ENCODE data around the gene SLAMF1.

Gene SLAMF1

GRCh38 chr1:160638540-160638857 is 8.3 kb downstream of the SLAMF1 start:
- no peak for DNase-seq

DNA sequence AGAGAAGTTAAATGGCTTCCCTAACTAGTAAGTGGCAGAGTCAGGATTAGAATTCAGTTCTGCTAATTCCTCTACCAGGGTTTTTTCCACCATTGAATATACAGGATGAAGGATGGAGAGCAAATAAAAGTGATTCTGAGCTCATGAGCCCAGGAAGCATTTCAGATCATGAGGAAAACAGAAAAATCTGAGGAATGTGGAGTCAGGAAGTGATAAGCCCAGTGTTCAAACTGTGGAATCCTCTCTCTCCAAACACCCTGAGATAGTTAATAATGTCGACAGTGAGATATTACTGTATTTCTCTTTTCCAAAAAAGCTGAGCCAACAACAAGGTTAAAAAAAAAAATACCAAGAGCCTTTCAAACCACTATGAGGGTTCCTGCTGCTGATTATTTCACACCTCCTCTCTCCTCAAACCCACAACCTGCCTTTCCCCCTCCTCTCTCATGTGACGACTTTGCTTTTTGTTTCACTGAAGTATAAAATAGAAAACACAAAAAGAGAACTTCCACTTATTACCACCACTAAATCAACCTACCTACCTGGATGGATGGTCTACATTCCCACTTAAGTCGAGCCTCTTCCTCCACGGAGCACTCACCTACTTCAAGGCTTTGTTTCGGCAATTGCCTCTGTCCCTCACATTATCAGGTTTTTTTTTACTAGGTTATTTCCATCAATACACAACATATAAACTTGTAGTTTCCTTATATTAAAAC is 8.9 kb downstream of the SLAMF1 start:
- DNase-seq: no peak

- no peak for DNase-seq
Observed at GRCh38 chr1:160637065-160637464, 9.8 kb downstream of the SLAMF1 start.

GRCh38 chr1:160636547-160636946 is 10.3 kb downstream of the SLAMF1 start:
- DNase-seq: no peak

DNA sequence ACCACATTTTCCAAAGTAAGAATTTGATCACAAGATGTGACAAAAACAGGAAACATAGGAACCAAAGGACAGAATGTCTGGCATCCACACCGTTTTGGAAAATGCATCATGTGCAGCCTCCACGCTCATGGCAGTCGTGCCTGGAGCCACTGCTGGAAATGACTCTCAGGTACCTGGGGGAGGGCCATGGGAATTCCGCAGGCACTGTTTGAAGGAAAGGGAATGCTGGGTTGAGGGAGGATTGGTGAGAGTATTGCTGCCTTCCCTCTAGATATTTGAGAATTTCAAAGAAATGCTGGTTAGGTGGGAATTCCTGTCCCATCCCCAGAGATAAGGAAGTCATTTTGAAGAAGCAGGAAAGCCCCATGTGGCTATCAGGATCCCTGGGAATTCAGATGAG is 10.8 kb downstream of the SLAMF1 start:
- DNase-seq: no peak

DNA sequence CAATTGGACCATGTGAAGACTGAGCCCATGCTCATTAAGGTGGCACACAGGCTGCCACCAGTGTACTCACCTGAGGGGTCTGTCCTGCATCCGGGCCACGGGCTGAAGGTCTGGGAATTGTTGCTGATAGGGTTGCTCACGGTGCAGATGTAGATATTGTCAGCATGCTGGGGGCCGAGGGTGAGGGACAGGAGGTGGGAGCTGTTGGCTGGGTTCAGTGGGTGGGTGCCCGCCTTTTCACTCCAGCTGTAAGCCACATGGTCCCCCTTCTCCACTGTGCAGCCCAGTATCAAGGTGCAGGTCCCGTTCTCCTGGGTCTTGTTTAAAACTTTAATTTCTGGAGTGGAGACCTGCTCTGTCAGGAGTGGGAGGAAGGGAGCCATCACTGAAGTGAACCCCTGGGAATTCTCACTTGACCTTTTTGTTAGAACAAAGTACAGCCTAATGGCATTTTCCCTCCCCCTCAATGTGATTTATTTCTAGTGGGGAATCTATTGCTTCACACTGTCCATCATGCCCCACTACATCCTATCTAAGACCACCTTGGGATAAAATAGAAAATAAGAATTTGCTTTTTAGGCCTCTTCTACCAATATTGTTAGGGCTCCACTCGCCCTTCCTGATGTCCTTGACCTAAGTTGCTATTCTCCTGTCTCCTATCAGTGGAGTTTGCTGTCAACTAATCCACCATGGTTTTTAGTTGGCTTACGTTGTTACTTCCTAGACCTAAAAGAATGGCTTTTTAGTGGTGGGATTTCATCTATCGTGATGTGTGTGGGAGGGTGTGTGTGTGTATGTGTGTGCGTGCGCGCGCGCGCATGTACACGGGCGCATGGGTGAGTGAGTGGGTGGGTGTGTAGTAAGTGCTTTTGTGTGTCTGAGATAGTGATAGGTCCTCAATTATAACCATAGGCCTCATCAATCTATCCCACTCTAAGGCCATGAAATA is 12.0 kb downstream of the SLAMF1 start:
- no peak for DNase-seq

GRCh38 chr1:160633330-160633903 is 13.4 kb downstream of the SLAMF1 start:
- no peak for DNase-seq

DNA sequence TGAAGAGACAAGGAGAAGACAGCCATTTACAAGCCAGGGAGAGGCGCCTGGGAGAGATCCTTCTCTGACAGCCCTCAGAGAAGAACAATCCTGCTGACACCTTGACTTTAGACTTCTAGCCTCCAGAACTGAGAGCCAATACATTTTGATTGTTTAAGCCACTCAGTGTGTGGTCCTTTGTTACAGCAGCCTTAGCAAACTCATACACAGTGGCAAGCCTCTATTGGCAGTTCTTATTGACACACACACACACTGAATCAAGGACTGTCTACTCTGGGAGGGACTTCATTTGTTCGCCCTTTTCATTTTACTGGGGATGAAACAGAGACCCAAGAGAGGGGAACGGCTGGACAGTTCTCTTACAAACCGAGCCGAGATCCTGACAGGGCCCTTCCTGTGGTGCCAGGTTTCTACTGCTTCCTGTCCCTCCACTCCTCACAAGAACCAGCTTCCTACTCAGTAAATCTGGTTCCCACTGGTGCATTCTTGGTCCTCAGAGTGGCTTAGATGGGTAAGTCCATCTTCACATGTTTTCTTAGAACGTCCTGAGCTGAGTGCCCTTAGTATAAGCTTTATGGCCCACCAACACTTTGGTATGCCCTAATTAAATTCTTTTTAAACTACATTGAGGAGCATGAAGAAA is 14.7 kb downstream of the SLAMF1 start:
- no peak for DNase-seq

GRCh38 chr1:160630523-160631451 is 16.1 kb downstream of the SLAMF1 start:
- no peak for DNase-seq

DNA sequence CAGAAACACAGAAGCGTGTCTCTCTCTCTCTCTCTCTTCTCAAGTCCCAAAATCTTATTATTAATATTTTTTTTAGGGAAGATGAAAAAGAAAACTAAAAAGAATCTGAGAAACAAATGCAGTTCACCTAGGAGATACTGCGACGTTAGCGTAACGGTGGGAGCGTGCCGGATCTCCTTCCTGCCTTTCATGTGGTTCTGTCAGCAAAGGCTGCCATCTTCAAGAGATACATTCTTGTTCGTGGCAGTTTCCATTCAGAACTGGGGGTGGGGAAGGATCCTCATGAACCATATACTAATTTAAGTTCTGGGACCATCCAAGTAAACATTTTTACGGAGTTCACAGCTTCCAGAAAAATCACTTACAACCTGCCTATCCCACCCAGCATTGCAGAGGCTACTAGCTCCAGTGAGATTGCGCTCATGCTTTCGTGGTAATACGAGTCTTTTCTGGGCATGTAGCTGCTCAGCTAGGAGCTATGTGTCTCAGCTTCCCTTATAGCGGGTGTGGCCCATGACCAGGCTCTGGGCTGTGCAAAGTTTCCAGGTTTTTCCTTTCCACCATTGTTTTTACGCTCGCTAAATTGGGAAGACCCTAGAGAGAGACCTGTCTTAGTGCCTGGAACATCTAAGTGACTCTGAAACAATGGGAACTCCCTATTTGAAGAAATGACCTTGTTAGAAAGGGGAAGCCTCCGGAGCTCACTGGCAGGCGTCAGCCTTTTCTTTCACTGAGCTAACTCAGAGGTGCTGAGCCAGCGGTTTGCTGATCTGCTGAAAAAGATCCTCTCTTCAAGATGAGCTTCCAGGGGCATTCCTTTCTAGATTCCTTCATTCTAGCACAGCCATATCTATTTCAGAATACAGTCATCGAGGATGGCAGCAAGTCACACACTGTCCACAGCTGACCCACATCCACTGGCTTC is 17.3 kb downstream of the SLAMF1 start:
- DNase-seq: peak; percentile 71

GRCh38 chr1:160628799-160629263 is 18.0 kb downstream of the SLAMF1 start:
- no peak for DNase-seq

- peak; percentile 78 for DNase-seq
Observed at GRCh38 chr1:160627677-160628289, 19.1 kb downstream of the SLAMF1 start.

DNA sequence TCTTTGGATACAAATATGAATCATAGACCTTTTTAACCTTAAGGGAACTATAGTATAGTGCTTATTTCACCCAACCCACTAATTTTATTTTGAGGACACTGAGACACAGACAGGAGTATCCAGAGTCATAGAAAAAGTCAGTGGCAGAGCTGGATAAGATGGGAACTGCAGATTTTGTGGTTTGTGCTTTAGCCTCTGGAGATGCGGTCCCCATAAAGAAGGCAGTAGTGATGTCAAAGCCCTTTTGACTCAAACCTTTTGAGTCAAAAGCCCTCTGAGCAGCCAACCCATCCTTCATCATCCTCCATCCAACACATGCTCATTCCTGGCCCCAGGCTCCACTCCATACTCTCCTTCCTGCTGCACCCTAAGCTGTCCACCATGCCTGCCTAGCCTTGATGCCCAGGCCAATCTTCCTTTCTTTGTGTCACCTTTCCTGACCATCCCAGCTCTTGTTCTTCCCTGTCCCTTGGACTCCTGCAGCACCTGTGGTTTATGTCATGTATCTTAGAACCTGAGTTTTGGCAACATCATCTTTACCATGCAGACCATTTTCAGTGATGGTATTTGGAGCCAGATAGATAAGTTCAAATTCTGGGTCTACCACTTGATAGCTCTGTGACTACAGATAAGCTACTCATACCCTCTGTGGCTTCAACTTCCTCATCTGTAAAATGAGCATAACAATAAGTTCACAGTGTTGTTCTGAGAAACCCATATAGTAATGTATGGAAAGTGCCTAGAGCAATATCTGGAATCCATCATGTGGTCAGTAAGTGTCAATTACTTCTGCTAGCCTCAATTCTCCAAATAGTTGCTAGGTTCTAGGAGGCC is 20.1 kb downstream of the SLAMF1 start:
- DNase-seq: no peak

DNA sequence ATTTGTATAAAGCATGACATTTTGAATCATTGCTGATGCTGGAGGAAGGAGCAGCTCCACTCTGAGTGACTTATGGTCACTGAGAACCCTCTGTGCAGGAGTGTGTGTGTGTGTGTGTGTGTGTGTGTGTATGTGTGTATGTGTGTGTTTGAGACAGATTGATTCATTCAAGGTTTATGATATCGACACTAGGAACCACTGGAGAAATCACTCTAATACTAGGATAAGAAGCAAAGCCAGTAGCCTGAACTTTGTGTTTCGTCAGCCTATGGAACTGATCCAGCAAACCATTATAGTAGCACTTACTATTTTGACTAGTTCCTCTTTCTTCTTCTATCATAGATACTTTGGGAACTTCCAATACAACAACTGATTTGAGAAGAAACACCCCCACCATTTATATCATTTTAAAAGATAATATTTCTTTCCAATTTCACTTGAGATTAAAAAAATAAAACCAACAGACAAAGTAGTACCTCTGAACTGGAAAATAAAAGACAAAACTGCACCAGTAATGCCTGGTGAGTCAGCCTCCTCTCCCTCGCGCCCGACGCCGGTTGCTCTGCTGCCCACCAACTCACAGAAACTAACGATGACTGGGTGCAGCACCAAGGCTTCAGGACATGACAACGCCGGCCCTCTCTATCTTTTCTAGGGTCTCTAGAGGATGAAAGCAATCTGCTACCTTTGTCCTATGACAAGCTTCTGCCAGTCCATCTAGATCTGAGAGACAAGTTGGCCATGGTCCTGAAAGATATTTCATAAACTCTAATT is 20.9 kb downstream of the SLAMF1 start:
- peak; percentile 82 for DNase-seq

DNA sequence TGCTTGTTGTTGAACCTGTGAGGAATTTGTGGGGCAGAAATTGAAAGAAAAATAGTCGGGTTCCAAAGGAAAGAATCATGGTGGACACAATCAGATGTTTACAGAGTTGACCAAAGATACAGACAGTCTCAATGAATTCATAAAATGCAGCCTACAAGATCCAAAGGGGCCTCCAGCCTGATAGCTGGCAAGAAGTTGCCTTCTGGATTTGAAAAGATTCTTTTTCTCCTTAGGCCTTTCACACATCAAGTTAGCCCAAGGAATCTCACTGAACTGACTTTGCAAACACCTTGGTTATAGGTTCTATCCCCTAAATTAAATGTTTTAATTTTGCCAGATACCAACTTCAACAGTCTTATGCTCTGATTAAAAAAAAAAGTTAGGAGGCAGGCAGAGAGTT is 21.5 kb downstream of the SLAMF1 start:
- no peak for DNase-seq

GRCh38 chr1:160624464-160624863 is 22.4 kb downstream of the SLAMF1 start:
- no peak for DNase-seq

DNA sequence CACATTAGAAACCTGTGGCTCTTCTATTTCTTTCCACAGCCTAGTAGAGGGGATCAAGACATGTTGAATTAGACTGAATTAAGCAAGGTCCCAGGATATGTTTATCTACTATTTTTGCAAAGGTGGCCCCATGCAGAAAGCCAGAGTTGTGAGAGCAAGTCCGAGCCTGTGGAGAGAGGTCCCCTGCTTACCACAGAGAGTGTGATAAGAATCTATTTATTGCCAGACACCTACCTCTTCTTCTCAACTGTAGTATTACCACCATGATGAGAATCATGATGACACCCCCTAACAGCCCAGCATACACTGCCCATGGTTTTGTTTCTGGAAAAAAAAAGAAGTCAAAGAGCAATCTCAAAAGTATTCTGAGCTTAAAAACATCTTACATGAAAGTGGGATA is 23.0 kb downstream of the SLAMF1 start:
- no peak for DNase-seq

- peak; percentile 66 for DNase-seq
Observed at GRCh38 chr1:160623227-160623633, 23.6 kb downstream of the SLAMF1 start.
